ENCODE results near the gene FAM107B. TPM values are rescaled to one million over a fixed set of nuclear protein-coding genes. Genes with fewer than 3 reads are reported as not detected.

Gene FAM107B
- total and polyA plus RNA-seq, 2 of the 8 experiments (the other 6 are each of a cell fraction or from before 2014, with no cell fraction given) = 7.5 to 28.1 TPM

DNA sequence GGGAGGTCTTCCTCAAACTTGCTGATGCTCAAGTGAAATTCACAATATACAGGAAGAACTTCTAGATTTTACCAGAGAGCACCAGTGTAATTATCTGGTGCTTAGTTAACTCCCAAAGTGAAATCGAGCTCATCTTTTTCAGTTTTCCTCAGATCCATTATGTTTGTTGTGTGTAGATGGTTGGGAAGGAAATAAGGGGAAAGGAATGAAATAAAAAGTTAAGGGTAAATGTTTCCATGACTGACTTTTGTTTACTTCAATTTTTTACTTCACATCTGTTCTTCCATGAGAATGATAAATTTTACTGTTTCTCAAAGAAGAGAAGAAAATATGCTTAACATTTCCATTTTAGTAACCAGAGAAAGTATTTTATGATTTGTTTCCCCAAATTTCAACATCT is 21.3 kb downstream of the FAM107B start (continued):
- TF ChIP-seq, protein P1, sequence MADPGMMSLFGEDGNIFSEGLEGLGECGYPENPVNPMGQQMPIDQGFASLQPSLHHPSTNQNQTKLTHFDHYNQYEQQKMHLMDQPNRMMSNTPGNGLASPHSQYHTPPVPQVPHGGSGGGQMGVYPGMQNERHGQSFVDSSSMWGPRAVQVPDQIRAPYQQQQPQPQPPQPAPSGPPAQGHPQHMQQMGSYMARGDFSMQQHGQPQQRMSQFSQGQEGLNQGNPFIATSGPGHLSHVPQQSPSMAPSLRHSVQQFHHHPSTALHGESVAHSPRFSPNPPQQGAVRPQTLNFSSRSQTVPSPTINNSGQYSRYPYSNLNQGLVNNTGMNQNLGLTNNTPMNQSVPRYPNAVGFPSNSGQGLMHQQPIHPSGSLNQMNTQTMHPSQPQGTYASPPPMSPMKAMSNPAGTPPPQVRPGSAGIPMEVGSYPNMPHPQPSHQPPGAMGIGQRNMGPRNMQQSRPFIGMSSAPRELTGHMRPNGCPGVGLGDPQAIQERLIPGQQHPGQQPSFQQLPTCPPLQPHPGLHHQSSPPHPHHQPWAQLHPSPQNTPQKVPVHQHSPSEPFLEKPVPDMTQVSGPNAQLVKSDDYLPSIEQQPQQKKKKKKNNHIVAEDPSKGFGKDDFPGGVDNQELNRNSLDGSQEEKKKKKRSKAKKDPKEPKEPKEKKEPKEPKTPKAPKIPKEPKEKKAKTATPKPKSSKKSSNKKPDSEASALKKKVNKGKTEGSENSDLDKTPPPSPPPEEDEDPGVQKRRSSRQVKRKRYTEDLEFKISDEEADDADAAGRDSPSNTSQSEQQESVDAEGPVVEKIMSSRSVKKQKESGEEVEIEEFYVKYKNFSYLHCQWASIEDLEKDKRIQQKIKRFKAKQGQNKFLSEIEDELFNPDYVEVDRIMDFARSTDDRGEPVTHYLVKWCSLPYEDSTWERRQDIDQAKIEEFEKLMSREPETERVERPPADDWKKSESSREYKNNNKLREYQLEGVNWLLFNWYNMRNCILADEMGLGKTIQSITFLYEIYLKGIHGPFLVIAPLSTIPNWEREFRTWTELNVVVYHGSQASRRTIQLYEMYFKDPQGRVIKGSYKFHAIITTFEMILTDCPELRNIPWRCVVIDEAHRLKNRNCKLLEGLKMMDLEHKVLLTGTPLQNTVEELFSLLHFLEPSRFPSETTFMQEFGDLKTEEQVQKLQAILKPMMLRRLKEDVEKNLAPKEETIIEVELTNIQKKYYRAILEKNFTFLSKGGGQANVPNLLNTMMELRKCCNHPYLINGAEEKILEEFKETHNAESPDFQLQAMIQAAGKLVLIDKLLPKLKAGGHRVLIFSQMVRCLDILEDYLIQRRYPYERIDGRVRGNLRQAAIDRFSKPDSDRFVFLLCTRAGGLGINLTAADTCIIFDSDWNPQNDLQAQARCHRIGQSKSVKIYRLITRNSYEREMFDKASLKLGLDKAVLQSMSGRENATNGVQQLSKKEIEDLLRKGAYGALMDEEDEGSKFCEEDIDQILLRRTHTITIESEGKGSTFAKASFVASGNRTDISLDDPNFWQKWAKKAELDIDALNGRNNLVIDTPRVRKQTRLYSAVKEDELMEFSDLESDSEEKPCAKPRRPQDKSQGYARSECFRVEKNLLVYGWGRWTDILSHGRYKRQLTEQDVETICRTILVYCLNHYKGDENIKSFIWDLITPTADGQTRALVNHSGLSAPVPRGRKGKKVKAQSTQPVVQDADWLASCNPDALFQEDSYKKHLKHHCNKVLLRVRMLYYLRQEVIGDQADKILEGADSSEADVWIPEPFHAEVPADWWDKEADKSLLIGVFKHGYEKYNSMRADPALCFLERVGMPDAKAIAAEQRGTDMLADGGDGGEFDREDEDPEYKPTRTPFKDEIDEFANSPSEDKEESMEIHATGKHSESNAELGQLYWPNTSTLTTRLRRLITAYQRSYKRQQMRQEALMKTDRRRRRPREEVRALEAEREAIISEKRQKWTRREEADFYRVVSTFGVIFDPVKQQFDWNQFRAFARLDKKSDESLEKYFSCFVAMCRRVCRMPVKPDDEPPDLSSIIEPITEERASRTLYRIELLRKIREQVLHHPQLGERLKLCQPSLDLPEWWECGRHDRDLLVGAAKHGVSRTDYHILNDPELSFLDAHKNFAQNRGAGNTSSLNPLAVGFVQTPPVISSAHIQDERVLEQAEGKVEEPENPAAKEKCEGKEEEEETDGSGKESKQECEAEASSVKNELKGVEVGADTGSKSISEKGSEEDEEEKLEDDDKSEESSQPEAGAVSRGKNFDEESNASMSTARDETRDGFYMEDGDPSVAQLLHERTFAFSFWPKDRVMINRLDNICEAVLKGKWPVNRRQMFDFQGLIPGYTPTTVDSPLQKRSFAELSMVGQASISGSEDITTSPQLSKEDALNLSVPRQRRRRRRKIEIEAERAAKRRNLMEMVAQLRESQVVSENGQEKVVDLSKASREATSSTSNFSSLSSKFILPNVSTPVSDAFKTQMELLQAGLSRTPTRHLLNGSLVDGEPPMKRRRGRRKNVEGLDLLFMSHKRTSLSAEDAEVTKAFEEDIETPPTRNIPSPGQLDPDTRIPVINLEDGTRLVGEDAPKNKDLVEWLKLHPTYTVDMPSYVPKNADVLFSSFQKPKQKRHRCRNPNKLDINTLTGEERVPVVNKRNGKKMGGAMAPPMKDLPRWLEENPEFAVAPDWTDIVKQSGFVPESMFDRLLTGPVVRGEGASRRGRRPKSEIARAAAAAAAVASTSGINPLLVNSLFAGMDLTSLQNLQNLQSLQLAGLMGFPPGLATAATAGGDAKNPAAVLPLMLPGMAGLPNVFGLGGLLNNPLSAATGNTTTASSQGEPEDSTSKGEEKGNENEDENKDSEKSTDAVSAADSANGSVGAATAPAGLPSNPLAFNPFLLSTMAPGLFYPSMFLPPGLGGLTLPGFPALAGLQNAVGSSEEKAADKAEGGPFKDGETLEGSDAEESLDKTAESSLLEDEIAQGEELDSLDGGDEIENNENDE (IDR thresholded peaks at IDR 0.05; ENCODE audit: insufficient replicate concordance, low read length) = no peak
- TF ChIP-seq CBX8 (IDR thresholded peaks at IDR 0.05; ENCODE audit: borderline replicate concordance, low read depth, low read length) = no peak

All from H1 (cell line).